Measurements from ENCODE around the gene DNAJC10.
"Not testable (repeated sequence)": the region's sequence is repeated elsewhere in the genome, so short reads cannot be mapped to it uniquely, and the experiment has no call there.

Gene DNAJC10

GRCh38 chr2:182724656-182725055 lies 8.6 kb downstream of the DNAJC10 start:
- no peak for FAIRE-seq
- DNase-seq (ENCODE audit: insufficient read length, low spot score) = no peak
- no peak for TF ChIP-seq CTCF (IDR thresholded peaks at IDR 0.05; ENCODE audit: insufficient read depth, missing control alignments)

GRCh38 chr2:182726473-182726872 lies 10.4 kb downstream of the DNAJC10 start:
- TF ChIP-seq CTCF (IDR thresholded peaks at IDR 0.05; ENCODE audit: insufficient read depth, missing control alignments) = no peak
- FAIRE-seq (no peak), DNase-seq (ENCODE audit: insufficient read length, low spot score) (no peak)

GRCh38 chr2:182728014-182728413 lies 12.0 kb downstream of the DNAJC10 start:
- FAIRE-seq (peak; percentile 53), DNase-seq (ENCODE audit: insufficient read length, low spot score) (no peak)
- no peak for TF ChIP-seq CTCF (IDR thresholded peaks at IDR 0.05; ENCODE audit: insufficient read depth, missing control alignments)

GRCh38 chr2:182729710-182730339 lies 13.8 kb downstream of the DNAJC10 start:
- no peak for TF ChIP-seq CTCF (IDR thresholded peaks at IDR 0.05; ENCODE audit: insufficient read depth, missing control alignments)
- FAIRE-seq (no peak), DNase-seq (ENCODE audit: insufficient read length, low spot score) (no peak)

- no peak for TF ChIP-seq CTCF (IDR thresholded peaks at IDR 0.05; ENCODE audit: insufficient read depth, missing control alignments)
- FAIRE-seq = no peak
- DNase-seq (ENCODE audit: insufficient read length, low spot score) = no peak
Measured at GRCh38 chr2:182730486-182730885, 14.4 kb downstream of the DNAJC10 start.

- no peak for DNase-seq (ENCODE audit: insufficient read length, low spot score)
- no peak for FAIRE-seq
- no peak for TF ChIP-seq CTCF (IDR thresholded peaks at IDR 0.05; ENCODE audit: insufficient read depth, missing control alignments)
Measured at GRCh38 chr2:182732736-182733135, 16.7 kb downstream of the DNAJC10 start.

GRCh38 chr2:182733572-182733971 lies 17.5 kb downstream of the DNAJC10 start:
- TF ChIP-seq CTCF (IDR thresholded peaks at IDR 0.05; ENCODE audit: insufficient read depth, missing control alignments) = no peak
- DNase-seq (ENCODE audit: insufficient read length, low spot score) = no peak
- FAIRE-seq = no peak

GRCh38 chr2:182736856-182737255 lies 20.8 kb downstream of the DNAJC10 start:
- FAIRE-seq; DNase-seq (ENCODE audit: insufficient read length, low spot score): not testable (repeated sequence)
